ENCODE data around the gene COX19. TPM values are rescaled to one million over a fixed set of nuclear protein-coding genes. Genes with fewer than 3 reads are reported as not detected.

The COX19 gene
- total and polyA plus RNA-seq, 2 of the 13 experiments (the other 11 are each of a cell fraction or from before 2014, with no cell fraction given) = 11.5 to 21.7 TPM

- in situ Hi-C loops (cut with HindIII; ENCODE audit: extremely low pct_ligation_motif_present, low pct_unique_long_range_greater_than_20kb) (no loop called here), intact Hi-C loops (cut with micrococcal nuclease; ENCODE audit: unreplicated experiment) (loop anchor here (1.0 to 2.0 kb wide), 2 partner anchors 16 to 180 kb away; no protein-coding TSS in a partner anchor)
- H3K4me1 ChIP-seq (ENCODE audit: insufficient read depth, low read length) = peaks cover 74% of the 10 kb centered on the region
- TF ChIP-seq THAP7 (CRISPR knock-in tag; IDR thresholded peaks at IDR 0.05) (peak; percentile 62; the same call in 1 of the 2 replicates), LRRFIP1 (CRISPR knock-in tag; conservative IDR thresholded peaks at IDR 0.05) (0 out of 2 replicates have a peak, but pooled peaks have one; percentile 49), ZNF567 (CRISPR knock-in tag; IDR thresholded peaks at IDR 0.05; ENCODE audit: borderline replicate concordance) (0 out of 2 replicates have a peak, but pooled peaks have one; percentile 10), HCFC1 (IDR thresholded peaks at IDR 0.05; ENCODE audit: low read depth, low read length) (no peak), ONECUT2 (CRISPR knock-in tag; IDR thresholded peaks at IDR 0.05) (no peak), HOXA7 (CRISPR knock-in tag; IDR thresholded peaks at IDR 0.05) (no peak), KAT7 (CRISPR knock-in tag; IDR thresholded peaks at IDR 0.05; ENCODE audit: borderline replicate concordance) (0 out of 2 replicates have a peak, but pooled peaks have one; percentile 31), ZBTB3 (CRISPR knock-in tag; IDR thresholded peaks at IDR 0.05; ENCODE audit: borderline replicate concordance, low read depth) (0 out of 2 replicates have a peak, but pooled peaks have one; percentile 14), ZBTB37 (CRISPR knock-in tag; IDR thresholded peaks at IDR 0.05) (peak; percentile 14; the same call in 1 of the 2 replicates), SSRP1 (CRISPR knock-in tag; IDR thresholded peaks at IDR 0.05) (peak; percentile 96), ATF7 (IDR thresholded peaks at IDR 0.05) (no peak), ATF7 (CRISPR knock-in tag; IDR thresholded peaks at IDR 0.05) (0 out of 2 replicates have a peak, but pooled peaks have one; percentile 17), ZIK1 (CRISPR knock-in tag; IDR thresholded peaks at IDR 0.05; ENCODE audit: borderline replicate concordance, low read depth) (0 out of 2 replicates have a peak, but pooled peaks have one; percentile 49), MXI1 (IDR thresholded peaks at IDR 0.05; ENCODE audit: borderline replicate concordance, low read depth, low read length) (peak; percentile 62; the same call in 2 of the 3 replicates), ZNF44 (CRISPR knock-in tag; IDR thresholded peaks at IDR 0.05) (0 out of 2 replicates have a peak, but pooled peaks have one; percentile 1), GTF3A (CRISPR knock-in tag; conservative IDR thresholded peaks at IDR 0.05) (peak; percentile 88; the same call in 1 of the 2 replicates), HMG20B (CRISPR knock-in tag; conservative IDR thresholded peaks at IDR 0.05) (peak; percentile 40; the same call in 1 of the 2 replicates), MXD3 (CRISPR knock-in tag; IDR thresholded peaks at IDR 0.05) (0 out of 2 replicates have a peak, but pooled peaks have one; percentile 6), HDAC1 (CRISPR knock-in tag; IDR thresholded peaks at IDR 0.05) (0 out of 2 replicates have a peak, but pooled peaks have one; percentile 12), ZNF329 (CRISPR knock-in tag; IDR thresholded peaks at IDR 0.05; ENCODE audit: low read depth) (0 out of 2 replicates have a peak, but pooled peaks have one; percentile 26)
Observed at GRCh38 chr7:976901-977325, 1.6 kb upstream of the COX19 start.

More at GRCh38 chr7:976901-977325, 1.6 kb upstream of the COX19 start:
- peaks cover 5 to 6% of the 10 kb centered on the region in 2 experiments for H3K36me3 ChIP-seq (replicated peaks in 1 of 2; ENCODE audit: control insufficient read depth in 1 of 2, insufficient read depth in 2 of 2, low read length in 2 of 2)
- no peaks in the 10 kb centered on the region for H3K9me3 ChIP-seq (ENCODE audit: low read length)
- H3K27ac ChIP-seq (ENCODE audit: extremely low read length, insufficient read depth, low read length) = peak overlapping the region; percentile 100
- 2% methylated on average over 11 of the region's 19 CpGs for WGBS (ENCODE audit: low lambda C conversion rate)
- CTCF ChIA-PET (ENCODE audit: low intra/inter-chr PET ratio, low total read pairs) = no interaction called here
- no peak overlapping the region for H2AFZ ChIP-seq (ENCODE audit: low read length)
- H3K79me2 ChIP-seq (ENCODE audit: insufficient read depth, low read length) = peaks cover 55% of the 10 kb centered on the region
- ATAC-seq (peak; percentile 20), FAIRE-seq (peak; percentile 30), DNase-seq (ENCODE audit: low spot score) (peak; percentile 83)
- no TSS peak for BruUV-seq (replicated peaks)
- peak overlapping the region; percentile 97 for H3K9ac ChIP-seq (ENCODE audit: insufficient read depth, low read depth, low read length)
- H4K20me1 ChIP-seq (ENCODE audit: insufficient read depth, low read length) = no peaks in the 10 kb centered on the region
- no peaks in the 10 kb centered on the region; a peak in 1 of 5 replicates for H3K27me3 ChIP-seq (ENCODE audit: control insufficient read depth in 1 of 2, insufficient read depth in 2 of 2, low read length in 2 of 2)
- H3K4me2 ChIP-seq (ENCODE audit: low read depth, low read length) = peak overlapping the region; percentile 98
- H3K4me3 ChIP-seq (replicated peaks in 1 of 3; ENCODE audit: insufficient read depth in 1 of 3, low read depth in 2 of 3, low read length in 3 of 3) = peak overlapping the region; percentile 85 to 100 (median 98); a peak in 5 of 6 replicates
- POLR2A ChIA-PET = interaction anchor here (0.8 to 8.6 kb wide), 27 partner anchors 10 to 199 kb away, joined by 3 to 292 read pairs (median 9); partner anchors contain the start of genes GET4, GPER1, GPR146 and ZFAND2A
